Measurements from ENCODE around the gene NUBP2.

The NUBP2 gene

GRCh38 chr16:1758923-1759322 lies 23.8 kb upstream of the NUBP2 start:
- no peak for DNase-seq (ENCODE audit: low spot score)

DNA sequence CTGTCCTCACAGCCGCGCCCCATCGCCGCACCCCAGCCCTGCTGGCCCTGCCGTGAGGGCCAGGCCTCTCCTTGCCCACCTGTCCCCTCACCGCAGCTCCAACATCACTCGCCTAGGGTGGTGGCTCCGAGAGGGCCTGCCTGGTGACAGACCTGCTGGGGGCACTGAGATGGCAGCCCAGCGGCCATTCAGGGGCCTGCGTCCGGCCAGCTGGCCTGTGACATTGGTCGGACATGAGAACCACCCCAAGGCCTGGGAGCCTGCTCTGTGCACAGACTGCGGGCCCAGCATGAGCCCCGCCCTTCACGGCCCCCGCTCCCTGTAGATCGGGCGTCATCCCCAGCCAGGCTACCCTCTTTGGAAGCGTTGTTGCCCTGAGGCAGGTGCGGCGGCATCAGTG lies 23.2 kb upstream of the NUBP2 start:
- DNase-seq (ENCODE audit: low spot score) = no peak

- DNase-seq (ENCODE audit: low spot score) = no peak
Measured at GRCh38 chr16:1760911-1761310, 21.8 kb upstream of the NUBP2 start.

DNA sequence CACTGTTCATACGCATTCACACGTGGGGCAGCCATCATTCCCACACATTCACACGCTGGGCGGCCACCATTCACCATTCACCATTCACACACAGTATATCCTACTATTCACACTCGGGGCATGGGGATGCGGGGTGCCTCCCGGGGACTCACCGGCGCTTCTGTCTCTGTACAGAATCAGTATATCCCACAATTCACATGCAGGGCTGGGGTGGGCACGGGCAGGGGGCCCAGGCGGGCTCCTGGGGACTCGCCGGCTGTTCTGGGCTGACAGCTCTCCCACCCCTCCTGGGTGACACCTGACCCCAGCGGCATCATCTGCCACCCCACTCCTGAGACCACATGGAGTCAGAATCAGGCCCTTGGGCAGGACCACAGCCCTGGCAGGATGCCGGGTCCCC lies 21.0 kb upstream of the NUBP2 start:
- no peak for DNase-seq (ENCODE audit: low spot score)

GRCh38 chr16:1762196-1762878 lies 20.4 kb upstream of the NUBP2 start:
- DNase-seq (ENCODE audit: low spot score) = no peak

GRCh38 chr16:1762879-1763520 lies 19.8 kb upstream of the NUBP2 start:
- no peak for DNase-seq (ENCODE audit: low spot score)

DNA sequence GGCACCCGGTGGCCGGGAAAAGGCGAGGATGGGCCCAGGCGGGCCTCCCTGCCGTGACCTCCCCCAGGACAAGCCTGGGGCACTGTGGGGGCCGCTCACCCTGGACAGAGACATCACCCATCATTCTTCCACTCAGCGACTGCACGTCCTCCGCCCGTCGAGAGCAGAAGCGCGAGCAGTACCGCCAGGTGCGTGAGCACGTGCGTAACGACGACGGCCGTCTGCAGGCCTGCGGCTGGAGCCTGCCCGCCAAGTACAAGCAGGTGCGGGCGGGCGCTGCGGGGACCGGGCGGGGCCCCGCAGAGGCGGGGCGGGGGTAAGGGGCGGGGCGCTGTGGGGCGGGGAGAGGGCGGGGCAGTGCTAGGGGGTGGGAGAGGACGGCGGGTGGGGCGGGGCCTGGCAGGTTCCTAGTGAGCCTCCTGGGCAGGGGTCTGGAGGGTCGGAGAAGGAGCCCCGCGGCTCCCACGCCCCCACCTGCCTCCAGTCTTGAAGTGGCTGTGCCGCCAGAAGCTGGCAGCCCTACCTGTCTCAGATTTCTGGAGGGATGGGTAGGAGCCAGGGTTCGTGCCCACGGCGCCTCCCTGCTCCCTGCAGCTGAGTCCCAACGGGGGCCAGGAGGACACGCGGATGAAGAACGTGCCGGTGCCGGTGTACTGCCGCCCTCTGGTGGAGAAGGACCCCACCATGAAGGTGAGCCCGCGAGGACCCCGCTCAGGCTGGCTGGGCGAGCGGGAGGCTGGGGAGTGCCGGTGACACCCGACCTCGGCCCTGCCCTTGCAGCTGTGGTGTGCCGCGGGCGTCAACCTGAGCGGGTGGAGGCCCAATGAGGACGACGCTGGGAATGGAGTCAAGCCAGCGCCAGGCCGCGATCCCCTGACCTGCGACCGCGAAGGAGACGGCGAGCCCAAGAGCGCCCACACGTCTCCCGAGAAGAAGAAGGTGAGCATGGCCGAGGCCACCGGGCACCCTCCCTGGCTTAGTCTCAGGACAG lies 18.9 kb upstream of the NUBP2 start:
- DNase-seq (ENCODE audit: low spot score) = peak; percentile 81

DNA sequence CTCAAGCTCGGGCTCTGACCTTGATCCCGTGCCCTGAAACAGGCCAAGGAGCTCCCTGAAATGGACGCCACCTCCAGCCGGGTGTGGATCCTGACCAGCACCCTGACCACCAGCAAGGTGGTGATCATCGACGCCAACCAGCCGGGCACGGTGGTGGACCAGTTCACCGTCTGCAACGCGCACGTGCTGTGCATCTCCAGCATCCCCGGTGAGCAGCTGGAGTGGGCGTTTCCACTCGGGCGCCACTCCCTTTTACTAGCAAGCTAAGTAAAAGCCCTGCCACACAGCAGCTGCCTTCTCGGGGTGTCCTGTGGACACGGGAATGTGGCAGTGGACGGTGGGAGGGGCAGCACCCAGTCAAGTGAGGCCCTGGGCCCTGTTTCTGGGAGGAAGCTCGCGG lies 17.8 kb upstream of the NUBP2 start:
- no peak for DNase-seq (ENCODE audit: low spot score)

DNA sequence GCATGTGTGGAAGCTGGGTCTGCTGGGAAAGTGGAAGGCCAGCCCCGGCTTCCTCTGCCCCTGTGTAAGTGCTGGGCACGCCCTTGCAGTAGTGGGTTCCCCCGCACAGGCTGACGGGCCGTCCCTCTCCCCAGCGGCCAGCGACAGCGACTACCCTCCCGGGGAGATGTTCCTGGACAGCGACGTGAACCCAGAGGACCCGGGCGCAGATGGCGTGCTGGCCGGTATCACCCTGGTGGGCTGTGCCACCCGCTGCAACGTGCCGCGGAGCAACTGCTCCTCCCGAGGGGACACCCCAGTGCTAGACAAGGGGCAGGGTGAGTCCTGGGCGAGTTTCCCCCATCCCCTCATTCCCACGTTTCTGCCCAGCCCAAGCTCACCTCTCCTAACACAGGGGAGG lies 16.9 kb upstream of the NUBP2 start:
- no peak for DNase-seq (ENCODE audit: low spot score)

DNA sequence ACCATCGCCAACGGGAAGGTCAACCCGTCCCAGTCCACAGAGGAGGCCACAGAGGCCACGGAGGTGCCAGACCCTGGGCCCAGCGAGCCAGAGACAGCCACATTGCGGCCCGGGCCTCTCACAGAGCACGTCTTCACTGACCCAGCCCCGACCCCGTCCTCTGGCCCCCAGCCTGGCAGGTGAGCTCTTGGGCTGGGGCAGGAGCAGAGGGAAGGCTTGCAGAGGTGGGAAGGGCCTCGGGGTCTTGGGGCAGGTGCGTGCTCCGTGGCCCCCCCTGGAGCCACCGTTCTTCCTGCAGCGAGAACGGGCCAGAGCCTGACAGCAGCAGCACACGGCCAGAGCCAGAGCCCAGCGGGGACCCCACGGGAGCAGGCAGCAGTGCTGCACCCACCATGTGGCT lies 16.5 kb upstream of the NUBP2 start:
- no peak for DNase-seq (ENCODE audit: low spot score)

DNA sequence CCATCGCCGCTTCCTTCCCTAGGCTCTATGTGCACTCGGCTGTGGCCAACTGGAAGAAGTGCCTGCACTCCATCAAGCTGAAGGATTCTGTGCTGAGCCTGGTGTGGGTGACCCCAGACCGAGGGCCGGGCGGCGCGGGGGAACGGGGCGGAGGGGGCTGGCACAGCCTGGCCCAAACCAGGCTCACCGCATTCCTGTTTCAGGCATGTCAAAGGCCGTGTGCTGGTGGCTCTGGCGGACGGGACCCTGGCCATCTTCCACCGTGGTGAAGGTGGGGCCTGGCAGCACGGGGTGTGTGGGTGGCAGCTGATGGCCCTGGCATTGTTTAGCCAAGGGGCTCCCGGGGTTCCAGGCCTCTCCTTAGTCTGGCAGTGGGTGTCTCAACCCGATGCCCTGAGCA lies 16.1 kb upstream of the NUBP2 start:
- DNase-seq (ENCODE audit: low spot score) = no peak

DNA sequence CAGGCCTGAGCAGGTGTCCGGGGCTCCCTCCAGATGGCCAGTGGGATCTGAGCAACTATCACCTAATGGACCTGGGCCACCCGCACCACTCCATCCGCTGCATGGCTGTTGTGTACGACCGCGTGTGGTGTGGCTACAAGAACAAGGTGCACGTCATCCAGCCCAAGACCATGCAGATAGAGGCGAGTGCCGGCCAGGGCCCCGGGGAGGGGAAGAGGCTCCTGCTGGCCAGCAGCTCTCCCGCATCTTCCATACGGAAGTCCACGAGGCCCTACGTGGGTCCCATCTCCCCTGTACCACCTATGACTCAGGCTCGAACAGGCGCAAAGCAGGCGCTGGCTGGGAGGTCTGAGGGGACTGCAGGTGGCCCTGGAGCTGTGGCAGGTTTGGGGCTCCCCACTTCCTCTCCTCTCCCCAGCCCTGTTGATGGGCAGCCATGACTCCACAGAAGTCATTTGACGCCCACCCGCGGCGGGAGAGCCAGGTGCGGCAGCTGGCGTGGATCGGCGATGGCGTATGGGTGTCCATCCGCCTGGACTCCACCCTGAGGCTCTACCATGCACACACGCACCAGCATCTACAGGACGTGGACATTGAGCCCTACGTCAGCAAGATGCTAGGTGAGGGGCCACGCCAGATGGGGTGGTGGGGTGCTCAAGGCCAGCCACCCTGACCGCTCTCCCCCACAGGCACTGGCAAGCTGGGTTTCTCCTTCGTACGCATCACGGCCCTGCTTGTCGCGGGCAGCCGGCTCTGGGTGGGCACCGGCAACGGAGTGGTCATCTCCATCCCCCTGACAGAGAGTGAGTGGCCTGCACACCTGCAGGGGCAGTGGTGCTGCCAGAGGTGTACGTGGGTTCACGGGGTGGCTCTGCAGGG lies 15.4 kb upstream of the NUBP2 start:
- no peak for DNase-seq (ENCODE audit: low spot score)

DNA sequence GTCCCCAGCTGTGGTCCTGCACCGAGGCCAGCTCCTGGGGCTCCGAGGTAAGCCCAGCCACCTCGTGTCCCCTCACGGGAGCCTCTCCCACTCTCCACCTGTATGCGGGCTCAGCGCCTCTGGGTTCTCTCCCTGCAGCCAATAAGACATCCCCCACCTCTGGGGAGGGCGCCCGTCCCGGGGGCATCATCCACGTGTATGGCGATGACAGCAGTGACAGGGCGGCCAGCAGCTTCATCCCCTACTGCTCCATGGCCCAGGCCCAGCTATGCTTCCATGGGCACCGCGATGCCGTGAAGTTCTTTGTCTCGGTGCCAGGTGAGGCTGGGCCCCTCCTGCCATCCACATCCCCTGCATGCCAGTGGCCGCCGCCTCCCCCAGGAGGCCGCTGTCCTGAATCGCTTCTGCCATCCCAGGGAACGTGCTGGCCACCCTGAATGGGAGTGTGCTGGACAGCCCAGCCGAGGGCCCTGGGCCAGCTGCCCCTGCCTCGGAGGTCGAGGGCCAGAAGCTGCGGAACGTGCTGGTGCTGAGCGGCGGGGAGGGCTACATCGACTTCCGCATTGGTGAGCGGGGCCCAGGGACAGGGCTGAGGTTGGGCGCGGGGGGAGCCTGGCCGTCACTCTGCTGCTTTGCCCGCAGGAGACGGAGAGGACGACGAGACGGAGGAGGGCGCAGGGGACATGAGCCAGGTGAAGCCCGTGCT lies 14.5 kb upstream of the NUBP2 start:
- DNase-seq (ENCODE audit: low spot score) = no peak

DNA sequence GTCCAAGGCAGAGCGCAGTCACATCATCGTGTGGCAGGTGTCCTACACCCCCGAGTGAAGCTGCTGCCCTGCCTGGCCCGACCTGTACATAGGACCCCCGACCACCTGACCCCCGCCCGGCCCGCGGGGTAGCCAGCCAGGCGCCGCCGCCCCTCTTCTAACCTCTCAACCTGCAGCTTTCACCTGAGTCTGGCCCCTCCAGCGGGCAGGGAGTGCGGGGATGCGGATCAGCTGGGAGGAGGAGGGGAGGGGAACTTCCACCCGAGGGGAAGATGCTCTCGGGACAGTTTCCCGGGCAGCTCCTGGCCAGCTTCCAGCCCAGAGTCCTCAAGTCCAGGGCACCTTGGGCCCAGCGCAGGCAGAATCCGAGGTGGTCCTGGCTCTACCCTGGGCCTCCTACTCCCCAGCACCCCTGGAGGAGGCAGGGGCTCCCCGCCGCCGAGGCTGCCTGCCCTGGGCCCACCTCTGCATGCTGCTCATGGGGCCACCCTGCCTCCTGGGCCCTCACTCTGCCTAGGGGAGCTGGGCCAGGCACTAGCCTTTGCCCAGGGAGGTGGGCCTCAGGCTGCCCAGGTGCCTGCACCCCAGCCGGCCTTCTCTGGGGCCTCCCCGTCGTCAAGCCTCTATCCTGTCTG lies 13.9 kb upstream of the NUBP2 start:
- DNase-seq (ENCODE audit: low spot score) = no peak

DNA sequence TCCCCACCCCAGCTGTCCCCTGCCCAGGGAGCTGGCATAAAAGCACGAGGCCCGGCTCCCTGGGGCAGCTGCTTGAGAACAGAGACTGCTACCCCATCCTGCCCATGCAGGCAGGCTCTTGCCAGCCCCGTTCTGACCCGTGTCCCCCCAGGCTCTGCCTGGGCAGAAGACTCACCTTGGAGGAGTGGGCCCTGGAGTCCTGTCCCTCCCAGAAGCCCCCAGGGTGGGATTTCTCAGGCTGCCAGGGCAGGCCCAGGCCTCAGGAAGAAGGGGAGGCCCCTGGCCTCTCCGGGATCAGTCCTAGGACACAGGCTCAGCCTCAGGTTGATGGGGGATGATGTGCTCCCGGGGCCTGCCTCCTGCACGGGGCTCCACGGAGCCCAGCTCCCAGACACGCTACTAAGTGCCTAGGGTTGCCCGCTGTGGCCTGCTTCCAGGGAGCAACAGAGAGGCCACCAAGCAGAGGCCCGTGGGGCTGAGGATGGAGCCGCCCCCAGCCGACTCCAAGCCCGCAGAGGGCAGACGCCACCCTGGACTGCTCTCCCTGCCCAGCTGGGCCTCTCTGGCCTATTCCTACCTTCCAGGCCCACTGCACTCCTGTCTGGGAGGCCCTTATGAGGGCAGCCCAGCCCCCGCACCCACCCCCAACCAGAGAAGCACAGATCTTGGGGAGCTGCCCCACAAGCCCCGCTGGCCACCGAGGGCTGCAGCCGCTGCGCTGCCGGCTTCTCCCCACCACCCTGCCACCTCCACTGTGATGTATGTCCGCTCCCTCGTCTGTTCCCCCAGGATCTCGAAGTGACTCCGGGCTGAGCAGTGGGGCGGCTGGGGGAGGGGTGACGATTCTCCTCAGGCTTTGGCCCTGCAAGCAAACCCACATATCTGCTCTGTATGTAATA lies 13.1 kb upstream of the NUBP2 start:
- DNase-seq (ENCODE audit: low spot score) = no peak

DNA sequence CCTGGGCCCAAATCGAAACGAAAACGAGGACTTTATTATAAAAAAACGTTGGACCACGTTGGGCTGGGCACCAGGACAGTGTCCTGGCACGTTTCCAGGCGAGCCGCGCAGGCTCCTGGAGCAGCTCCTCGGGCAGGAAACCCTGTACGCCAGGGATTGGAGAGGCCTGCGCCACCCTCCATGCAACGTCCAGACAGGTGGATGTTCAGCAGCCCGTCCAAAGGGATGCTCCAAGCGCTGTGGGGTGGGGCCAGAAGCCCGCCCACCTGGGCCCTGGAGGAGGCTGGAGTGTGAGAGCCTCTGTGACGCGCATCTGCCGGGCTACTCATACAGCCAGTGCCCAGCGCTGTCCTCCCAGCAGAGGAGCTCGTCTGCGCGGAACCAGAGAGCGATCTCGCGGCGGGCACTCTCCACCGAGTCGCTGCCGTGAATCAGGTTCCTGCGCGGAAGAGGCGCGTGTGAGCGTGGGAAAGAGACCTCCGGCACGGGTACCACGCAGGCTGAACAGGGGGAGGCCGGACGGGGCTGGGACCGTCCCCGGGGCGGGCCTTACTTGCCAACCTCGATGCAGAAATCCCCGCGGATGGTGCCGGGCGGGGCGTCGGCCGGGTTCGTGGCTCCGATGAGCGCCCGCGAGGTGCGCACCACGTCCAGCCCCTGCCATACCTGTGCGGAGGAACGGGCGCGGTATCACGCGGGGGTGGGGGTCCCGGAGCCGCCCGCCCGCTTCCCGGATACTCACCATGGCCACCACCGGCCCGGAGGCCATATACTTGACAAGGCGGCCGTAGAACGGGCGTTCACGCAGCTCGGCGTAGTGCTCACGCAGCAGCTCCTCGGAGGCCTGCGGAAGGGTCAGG lies 12.2 kb upstream of the NUBP2 start:
- no peak for DNase-seq (ENCODE audit: low spot score)

DNA sequence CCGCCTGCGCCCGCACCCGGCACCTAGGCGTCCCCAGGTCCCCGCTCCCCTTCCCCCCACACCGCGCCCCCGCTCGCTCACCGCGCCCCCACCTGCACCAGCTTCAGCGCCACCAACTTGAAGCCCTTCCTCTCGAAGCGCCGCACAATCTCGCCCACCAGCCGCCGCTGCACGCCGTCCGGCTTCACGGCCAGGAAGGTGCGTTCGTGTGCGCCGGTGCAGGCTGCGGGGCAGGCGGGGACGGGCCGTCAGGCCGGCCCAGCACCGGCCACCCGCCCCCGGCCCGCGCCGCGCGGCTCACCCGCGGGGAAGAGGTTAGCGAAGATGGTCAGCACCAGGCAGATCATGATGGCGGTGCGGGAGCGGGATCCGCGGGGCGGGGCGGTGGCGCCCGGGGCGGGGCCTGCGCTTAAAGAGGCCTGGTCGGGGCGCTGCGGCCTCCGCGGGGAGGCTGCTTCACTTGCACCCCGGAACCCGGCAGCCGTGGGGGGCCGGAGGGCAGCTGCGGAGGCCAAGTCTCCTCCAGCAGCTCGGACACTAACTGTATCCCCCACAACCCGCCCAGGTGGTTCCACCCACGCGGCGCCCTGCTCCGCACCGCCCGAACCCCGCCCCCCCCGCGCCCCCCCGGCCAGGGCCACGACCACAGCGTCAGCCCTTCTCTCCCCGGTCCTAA lies 11.4 kb upstream of the NUBP2 start, which contains the start of gene NME3:
Gene NME3, minus strand, starts transcription at position 356 of the 676 bp plus-strand sequence. Its CDS starts 9 bp downstream, at position 347.
- peak; percentile 81 for DNase-seq (ENCODE audit: low spot score)

GRCh38 chr16:1771864-1772361 lies 10.8 kb upstream of the NUBP2 start:
- DNase-seq (ENCODE audit: low spot score) = no peak
